Activated T-cell treated with anti-CD3 and anti-CD28 coated beads for 4 hours (primary cell): ENCODE measurements around the gene COX5A.
A peak's percentile ranks its signal among the peaks of the same experiment; 100 is the strongest.
"Not testable (repeated sequence)": the region's sequence is repeated elsewhere in the genome, so short reads cannot be mapped to it uniquely, and the experiment has no call there.

Experiments used
- DNase-seq: peaks from one replicate; pipeline ENCODE4 v3.0.0-alpha.2; 2020

The COX5A gene

DNA sequence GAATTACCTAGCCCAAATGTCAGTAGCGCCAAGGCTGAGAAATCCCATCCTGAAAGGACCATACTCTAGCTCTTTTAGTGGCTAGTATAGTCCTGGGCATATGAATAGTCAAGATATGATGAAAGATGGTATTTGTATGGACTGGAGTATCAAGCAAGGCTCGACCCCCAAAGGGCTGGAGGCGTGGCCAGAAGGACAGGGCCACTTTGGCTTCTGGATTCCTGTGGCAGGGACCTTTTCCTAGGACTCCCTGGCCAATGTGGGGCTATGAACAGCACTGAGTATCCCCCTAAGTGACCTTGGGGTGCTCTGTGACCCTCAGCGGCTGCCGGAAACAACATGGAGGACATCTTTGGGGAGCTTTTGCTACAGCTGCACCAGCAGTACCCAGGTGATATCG lies 42.0 kb downstream of the COX5A start:
- DNase-seq, result no peak

DNA sequence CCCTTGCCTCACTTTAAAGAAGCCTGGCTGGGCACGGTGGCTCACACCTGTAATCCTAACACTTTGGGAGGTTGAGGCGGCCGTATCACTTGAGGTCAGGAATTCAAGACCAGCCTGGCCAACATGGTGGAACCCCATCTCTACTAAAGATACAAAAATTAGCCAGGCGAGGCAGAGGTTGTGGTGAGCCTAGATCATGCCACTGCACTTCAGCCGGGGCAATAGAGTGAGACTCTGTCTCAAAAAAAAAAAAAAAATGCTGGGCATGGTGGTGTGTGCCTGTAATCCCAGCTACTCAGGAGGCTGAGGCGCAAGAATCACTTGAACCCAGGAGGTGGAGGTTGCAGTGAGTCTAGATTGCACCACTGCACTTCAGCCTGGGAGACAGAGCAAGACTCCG lies 43.5 kb downstream of the COX5A start:
- DNase-seq, result not testable (repeated sequence)

DNA sequence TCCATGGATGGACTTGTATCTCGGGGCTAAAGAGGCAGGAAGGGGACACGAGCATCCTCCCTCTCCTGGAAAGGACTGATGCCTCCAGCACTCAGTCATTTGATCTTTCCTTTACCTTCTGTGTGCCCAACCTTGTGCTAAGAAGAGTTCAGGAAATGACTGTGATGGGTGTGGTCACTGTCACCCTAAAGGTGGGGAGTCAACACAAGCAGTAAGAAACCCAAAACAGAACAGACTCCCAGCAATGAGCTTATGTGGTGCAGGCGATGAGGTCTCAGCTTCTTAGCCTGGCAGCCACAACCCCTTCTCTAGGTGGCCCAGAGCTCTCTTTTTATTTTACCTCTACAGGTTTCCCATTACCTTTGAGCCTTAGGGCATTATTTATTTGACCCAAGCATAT lies 44.2 kb downstream of the COX5A start:
- no peak for DNase-seq

DNA sequence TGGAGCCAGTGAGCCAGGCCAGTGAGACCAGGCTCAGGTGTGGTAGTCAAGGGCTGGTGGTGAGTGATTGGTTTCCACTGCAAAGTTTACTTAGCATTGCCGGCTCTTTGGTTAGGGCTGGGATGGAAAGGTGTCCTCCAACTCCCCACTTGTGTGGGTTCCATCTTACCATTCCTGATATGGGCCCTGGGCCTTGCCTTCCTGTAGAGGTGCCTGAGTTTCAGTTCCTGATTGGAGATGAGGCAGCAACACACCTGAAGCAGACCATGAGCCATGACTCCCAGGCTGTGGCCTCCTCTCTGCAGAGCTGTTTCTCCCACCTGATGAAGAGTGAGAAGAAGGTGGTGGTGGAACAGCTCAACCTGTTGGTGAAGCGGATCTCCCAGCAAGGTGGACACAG lies 44.9 kb downstream of the COX5A start:
- DNase-seq, result no peak

DNA sequence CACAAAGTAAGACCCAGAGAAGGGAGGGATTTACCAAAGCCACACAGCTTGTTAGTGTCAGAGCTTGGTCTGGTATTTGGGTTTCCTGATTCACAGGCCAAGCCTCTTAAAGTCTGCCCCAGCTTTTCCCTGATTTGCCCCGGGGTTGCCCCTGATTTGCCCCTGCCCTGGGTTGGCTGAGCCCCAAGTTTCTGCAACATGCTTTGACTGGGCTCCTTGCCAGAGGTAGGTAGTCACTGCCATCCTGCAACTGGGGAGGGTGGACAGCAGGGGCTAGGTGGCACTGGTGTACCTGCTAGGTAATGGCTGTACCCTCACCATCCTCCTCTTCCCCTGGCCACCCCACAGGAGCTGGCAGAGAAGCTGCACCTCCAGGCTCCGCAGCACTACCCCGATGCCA lies 45.6 kb downstream of the COX5A start:
- DNase-seq, result no peak

DNA sequence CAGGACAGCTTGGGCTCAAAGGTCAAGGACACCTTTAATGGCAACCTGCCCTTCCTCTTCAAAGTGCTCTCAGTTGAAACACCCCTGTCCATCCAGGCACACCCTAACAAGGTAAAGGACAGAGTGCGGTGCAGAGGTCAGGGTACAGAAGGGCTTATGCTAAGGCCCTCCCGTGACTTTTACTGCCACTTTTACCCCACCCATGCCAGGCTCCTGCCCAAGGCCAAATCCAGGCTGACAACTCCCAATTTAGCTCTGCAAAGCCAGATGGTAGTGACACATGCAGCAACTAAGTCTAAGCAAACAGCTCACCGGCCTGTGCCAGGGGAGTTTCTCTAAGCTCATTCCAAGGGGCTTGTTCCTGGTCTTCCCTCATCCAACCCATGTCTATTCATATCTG lies 46.4 kb downstream of the COX5A start:
- DNase-seq, result no peak

DNA sequence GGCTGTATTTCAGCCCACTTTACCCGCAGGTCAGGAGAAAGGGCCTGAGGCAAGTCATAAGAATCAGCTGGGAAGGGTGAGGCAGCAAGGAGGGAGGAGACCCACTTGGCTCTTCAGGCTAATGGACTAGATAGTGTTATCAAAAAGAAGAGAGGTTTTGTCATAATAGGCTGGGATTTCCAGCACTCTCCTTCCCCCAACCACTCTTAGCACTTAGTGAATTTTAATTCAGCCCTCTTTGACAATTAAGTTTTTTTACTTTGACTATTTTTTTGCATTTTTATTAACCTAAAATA lies 47.3 kb downstream of the COX5A start:
- DNase-seq, result no peak

DNA sequence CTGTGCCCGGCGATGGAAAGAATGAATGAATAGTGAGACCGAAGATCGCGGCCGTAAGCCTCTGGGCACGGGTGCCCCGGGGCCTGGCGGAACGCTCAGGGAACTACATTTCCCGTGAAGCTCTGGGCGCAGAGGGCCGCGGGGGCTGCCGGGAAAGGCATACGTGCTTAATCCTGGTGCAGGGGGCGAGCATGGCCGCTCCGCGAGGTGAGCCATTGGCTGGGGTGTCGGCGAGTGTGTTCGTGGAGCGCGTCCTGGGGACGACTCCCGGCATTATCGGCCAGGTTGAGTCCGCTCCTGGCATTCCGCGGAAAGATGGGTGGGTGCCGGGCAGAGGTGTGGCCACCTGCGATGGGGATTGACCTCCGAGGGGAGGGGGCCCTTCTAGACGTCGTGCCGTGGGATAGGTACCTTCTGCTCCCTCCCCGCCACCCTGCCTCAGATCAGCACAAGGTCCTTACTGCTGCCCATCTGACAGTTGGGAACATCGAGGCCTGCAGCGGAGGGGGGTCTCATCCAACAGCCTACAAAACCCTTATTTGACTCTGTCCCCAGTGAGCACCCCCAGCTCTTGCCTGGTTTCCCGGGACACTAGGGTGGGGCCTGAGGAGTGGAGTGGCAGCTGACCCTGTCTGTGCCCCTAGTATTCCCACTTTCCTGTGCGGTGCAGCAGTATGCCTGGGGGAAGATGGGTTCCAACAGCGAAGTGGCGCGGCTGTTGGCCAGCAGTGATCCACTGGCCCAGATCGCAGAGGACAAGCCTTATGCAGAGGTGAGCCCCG lies 47.8 kb downstream of the COX5A start, which contains the start of gene MPI:
MPI (plus strand) TSS at position 160 of the 782 bp plus-strand sequence; CDS start at position 192, 32 bp downstream.
- DNase-seq, result peak; percentile 77

DNA sequence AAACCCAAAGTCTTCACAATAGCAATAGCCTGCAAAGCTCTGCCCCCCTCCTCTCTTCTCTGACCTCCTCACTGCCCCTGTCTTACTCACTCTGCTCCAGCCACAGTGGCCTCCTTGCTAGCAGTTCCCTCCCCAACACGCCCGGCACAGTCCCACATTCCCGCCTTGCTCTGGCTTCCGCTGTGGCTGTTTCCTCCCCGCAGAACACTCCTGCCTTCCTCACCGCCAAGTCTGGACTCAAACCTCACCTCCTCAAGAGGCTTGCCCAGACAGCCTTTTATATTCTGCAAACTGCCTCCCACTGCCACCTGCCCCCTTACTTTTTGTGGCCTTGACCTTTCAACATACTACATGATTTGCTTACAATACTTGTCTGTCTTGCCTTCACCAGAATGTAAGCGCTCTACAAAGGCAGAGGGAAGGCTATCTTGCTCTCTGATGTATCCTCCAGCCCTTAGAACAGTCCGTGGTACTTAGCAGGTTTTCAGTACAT lies 48.4 kb downstream of the COX5A start:
- DNase-seq, result no peak

DNA sequence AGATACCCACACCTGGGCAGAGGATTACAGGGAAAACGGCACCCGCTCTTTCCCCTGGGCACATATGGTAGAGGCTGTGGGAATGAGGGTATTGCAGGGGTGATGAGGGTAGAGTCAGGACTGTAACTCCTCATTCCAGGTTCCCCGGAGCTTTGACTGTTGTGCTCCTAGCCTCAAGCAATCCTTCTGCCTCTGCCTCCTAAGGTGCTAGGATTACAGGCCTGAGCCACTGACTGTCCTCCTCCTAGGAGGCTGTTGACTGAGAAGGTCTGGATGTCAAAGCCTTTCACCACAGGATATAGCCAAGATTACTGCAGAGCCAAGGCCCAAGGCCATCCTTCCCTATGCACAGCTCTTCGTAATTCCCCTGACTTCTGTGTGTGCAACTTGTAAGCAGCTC lies 49.2 kb downstream of the COX5A start:
- DNase-seq, result no peak

DNA sequence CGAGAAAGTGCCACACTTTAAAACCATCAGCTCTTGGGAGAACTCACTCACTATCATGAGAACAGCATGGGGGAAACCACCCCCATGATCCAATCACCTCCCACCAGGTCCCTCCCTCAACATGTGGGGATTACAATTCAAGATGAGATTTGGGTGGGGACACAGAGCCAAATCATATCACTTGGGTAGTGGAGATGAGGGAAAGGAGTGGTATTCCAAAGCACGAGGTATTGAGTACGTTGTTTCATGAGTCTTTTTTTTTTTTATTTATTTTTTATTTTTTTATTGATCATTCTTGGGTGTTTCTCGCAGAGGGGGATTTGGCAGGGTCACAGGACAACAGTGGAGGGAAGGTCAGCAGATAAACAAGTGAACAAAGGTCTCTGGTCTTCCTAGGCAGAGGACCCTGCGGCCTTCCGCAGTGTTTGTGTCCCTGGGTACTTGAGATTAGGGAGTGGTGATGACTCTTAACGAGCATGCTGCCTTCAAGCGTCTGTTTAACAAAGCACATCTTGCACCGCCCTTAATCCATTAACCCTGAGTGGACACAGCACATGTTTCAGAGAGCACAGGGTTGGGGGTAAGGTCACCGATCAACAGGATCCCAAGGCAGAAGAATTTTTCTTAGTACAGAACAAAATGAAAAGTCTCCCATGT lies 50.2 kb downstream of the COX5A start:
- DNase-seq, result not testable (repeated sequence)

DNA sequence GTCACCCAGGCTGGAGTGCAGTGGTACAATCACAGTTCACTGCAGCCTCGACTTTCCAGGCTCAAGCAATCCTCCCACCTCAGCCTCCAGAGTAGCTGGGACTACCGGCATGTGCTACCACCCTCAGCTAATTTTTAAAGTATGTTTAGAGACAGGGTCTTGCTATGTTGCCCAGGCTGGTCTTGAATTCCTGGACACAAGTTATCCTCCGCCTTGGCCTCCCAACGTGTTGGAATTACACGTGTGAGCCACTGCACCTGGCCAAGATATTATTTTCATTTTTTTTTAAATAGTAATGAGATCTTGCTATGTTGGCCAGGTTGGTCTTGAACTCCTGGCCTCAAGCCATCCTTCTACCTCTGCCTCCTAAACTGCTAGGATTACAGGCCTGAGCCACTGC lies 52.4 kb downstream of the COX5A start:
- no peak for DNase-seq

DNA sequence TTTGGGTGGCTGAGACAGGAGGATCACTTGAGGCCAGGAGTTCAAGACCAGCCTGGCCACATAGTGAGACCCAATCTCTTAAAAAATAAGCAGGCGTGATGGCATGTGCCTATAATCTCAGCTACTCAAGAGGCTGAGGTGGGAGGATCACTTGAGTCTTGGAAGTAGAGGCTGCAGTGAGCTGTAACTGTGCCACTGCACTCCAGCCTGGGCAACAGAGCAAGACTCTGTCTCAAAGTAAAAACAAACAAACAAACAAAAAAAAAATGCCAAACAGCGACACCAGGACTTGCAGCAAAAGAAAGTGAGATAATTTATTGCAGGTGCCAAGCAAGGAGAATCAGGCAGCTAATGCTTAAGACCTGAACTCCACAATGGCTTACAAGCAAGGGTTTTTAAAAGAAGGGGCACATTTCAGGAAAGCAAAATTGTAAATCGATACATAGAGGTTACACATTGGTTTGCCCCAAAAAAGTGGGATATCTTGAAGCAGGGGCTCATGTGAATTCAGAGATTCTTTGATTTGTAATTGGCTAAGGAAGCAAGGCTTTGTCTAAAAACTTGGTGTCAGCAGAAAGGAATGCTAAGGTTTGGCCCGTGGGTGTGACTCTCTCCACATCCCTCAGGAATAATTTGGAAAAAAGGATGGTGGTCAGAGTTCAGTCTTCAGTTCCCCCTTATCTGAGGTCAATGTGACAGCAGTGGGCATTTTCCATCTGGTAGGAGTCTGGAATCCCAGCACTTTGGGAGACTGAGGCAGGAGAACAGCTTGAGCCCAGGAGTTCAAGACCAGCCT lies 53.2 kb downstream of the COX5A start:
- DNase-seq, result no peak

DNA sequence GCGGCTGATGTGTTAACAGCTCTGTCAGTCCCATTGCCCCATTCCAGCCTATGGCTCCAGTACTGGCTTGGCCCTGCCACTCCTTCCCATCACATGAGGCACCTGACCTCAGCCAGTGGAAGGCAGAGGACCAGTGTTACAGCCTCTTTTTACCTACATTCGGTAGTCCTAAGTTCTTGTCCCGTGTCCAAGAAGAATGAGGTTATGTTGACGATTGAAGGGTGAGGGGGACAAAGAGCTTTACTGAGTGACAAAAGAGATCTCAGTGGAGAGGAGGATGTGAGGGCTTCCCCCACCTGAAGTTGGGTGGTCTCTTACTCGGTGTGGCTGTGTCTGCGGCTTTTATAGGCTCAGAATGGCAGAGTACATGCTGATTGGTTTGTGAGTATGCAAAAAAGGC lies 55.3 kb downstream of the COX5A start:
- no peak for DNase-seq

DNA sequence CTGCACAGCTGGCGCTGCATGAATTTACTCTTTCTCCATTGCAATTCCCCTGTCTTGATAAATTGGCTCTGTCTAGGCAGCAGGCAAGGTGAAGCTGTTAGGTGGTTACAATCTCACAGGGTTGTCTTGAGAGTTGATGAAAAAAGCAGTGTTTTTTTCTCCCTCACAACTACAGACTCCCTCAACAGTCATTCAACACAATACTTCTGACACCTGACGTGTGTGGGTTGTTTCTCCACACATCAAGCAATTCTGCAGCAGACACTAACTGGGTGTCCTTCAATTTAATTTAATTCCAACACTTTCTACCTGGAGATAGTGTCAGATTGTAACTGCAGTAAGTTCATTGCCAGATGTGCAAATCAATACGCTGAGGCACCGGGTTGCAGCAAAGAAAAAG lies 59.6 kb downstream of the COX5A start:
- no peak for DNase-seq

DNA sequence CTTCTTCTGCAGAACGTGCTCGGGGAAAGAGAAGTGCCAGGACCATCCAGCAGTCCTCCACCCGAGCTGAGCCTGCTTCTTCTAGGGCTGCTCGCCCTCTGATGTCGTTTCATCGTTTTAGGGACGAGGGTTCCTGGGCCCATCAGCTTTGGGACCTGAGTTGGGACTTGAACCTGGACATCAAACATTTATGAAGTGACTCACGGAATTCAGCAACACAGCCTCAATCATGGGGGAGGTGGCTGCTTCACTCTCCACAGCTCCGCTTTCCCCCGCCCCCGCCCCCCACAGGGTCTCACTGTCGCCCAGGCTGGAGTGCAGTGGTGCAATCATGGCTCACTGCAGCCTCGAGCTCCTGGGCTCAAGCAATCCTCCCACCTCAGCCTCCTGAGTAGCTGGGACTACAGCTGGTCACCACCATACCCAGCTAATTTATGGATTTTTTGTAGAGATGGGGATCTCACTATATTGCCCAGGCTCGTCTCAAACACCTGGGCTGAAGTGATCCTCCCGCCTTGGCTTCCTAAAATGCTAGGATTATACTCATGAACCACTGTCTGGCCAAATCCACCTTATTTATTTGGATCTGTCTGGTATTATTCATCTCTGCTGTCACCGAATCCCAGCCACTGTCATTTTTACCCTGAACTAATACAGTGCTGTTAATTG lies 64.0 kb downstream of the COX5A start:
- DNase-seq, result no peak

DNA sequence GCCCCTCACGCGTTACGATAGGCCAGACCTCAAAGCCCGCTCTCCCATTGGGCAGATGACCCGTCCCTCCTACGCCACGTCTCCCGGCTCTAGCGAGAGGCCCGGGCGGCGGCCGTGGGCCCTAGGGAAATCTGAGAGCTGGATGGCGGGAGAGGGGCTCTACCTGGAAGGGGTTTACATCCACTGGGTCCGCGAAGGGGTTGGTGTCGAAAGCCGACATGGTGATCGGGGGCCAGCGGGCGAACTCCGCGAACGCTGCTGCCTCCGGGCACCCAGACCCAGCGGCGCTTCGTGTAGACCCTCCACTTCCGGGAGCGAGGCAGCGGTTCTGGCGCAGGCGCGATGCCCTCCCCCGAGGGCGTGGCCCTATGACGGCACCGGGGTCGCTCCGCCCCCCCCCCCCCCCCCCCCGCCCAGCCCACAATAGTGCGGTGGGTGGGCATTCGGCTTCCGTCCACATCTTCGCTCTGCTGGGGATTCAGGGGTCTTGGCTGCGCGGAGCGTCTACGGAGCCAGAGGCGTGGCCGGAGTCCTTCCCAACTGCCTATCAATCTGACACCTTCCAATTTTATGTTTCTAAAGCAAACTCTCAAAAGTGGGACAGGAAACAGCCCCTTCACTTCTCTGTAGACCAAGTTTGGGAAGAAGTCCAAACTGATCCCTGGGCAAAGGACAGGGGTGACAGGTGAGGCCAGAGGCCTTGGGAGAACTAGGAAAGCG lies 64.7 kb downstream of the COX5A start, which contains the start of gene SCAMP2:
SCAMP2 (minus strand) TSS at position 330 of the 720 bp plus-strand sequence; CDS start at position 220, 110 bp downstream.
- peak; percentile 79 for DNase-seq

DNA sequence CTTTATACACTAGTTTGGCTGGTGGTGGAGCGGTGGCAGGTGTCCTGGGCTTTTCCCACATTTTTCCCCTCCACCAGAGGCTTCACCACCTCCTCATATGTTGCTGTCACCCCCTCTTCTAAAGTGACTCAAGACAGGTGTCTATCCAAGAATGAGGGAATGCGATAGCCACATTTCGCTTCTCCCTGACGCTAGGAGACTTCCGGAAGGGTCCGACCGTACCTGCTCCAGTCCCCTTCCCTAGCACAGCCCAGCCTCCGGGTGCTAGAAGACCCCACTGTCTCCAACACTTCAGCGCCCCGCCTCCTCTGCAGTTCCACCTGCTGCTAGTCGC lies 65.2 kb downstream of the COX5A start:
- DNase-seq, result no peak

DNA sequence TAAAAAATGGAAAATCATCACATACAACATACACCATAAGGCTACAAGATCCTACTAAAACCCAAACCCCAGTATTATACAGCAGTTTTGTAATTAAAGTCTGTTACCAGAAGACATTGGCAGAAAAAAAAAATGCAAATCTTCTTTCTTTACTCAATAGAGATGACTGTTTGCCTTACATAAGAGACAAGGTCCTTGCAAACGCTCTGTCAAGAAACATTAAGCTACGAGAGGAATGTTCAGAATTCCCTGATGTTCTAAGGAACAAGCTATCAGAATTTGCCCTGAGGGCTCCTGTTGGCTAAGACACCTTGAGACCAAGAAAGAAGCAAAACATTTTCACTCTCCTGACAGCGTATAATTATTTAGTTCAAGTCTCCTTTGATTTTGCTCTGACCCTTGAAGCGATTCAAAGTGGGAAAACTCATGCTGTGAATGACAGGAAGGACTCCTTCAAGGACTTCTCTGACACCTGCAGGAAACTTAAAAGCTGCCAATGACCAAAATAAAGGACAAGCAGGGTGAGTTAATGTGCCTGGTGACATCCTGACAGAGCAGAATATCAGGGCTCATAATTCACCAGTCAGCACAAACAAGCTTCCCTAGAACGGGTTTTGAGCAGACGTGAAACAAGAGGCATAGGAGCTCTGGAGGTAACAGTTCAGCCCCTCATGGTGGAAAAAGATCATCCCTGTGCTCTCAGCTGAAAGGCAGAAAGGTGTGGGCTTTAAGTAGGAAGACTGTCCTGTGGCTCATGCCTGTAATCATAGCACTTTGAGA lies 67.2 kb downstream of the COX5A start:
- DNase-seq, result no peak
